Hepatocyte (in vitro differentiated cells): Measurements from ENCODE around the gene LCE7A. TPM values are rescaled to one million over a fixed set of nuclear protein-coding genes. Genes with fewer than 3 reads are reported as not detected.

ENCODE experiments used
- DNase-seq: peaks from one replicate; pipeline ENCODE4 v3.0.0-alpha.2; 2016; ENCODE audit warnings: low spot score
- H2AFZ ChIP-seq: fragments of 200-600 bp; sonication (generic); 2 replicates; pipeline ENCODE4 v1.6.0; 2016; ENCODE audit warnings: antibody characterized with exemption, mild to moderate bottlenecking
- H3K27ac ChIP-seq: fragments of 200-600 bp; sonication (generic); 2 replicates; pipeline ENCODE4 v1.5.1; 2016; ENCODE audit warnings: mild to moderate bottlenecking
- H3K27me3 ChIP-seq: fragments of 200-600 bp; sonication (generic); 2 replicates; pipeline ENCODE4 v1.6.1; 2016
- H3K36me3 ChIP-seq: fragments of 200-600 bp; sonication (generic); replicated peaks from 2 replicates; pipeline ENCODE4 v1.5.1; 2016; ENCODE audit warnings: low read depth; ENCODE audit not compliant: insufficient read depth
- H3K4me1 ChIP-seq: fragments of 200-600 bp; sonication (generic); 2 replicates; pipeline ENCODE4 v1.5.1; 2016; ENCODE audit warnings: mild to moderate bottlenecking, moderate library complexity; ENCODE audit not compliant: insufficient read depth
- H3K4me2 ChIP-seq: fragments of 200-600 bp; sonication (generic); 2 replicates; pipeline ENCODE4 v1.6.0; 2016
- H3K4me3 ChIP-seq: fragments of 200-600 bp; sonication (generic); 2 replicates; pipeline ENCODE4 v1.5.1; 2016; ENCODE audit warnings: mild to moderate bottlenecking
- H3K79me2 ChIP-seq: fragments of 200-600 bp; sonication (generic); 2 replicates; pipeline ENCODE4 v1.6.0; 2017; ENCODE audit warnings: mild to moderate bottlenecking
- H3K9me2 ChIP-seq: fragments of 200-600 bp; sonication (generic); replicated peaks from 2 replicates; pipeline ENCODE4 v1.6.0; 2017; ENCODE audit warnings: mild to moderate bottlenecking; ENCODE audit not compliant: insufficient read depth
- H3K9me3 ChIP-seq: fragments of 200-600 bp; sonication (generic); 2 replicates; pipeline ENCODE4 v1.5.1; 2016; ENCODE audit warnings: low read depth, mild to moderate bottlenecking
- H4K20me1 ChIP-seq: fragments of 200-600 bp; sonication (generic); 2 replicates; pipeline ENCODE4 v1.6.0; 2016; ENCODE audit warnings: mild to moderate bottlenecking; ENCODE audit not compliant: insufficient read depth, poor library complexity, severe bottlenecking
- CTCF ChIP-seq: fragments of 200-600 bp; sonication (generic); IDR thresholded peaks from 2 replicates; pipeline ENCODE4 v1.5.1; 2016; ENCODE audit warnings: antibody characterized with exemption, mild to moderate bottlenecking; ENCODE audit not compliant: poor library complexity
- EZH2 ChIP-seq: fragments of 200-600 bp; sonication (generic); IDR thresholded peaks from 2 replicates; pipeline ENCODE4 v1.6.1; 2016; ENCODE audit warnings: antibody characterized with exemption, mild to moderate bottlenecking, borderline replicate concordance
- EZH2phosphoT487 ChIP-seq: fragments of 200-600 bp; sonication (generic); IDR thresholded peaks from one replicate; pipeline ENCODE4 v1.6.1; 2018; ENCODE audit warnings: antibody characterized with exemption, mild to moderate bottlenecking, low read depth, moderate library complexity; ENCODE audit not compliant: unreplicated experiment, severe bottlenecking
- WGBS: methylation state at CpG from one replicate; pipeline ENCODE4 v1.1.6; 2016; ENCODE audit warnings: low lambda C conversion rate; ENCODE audit errors: missing lambda C conversion rate; 5-methylcytosine and 5-hydroxymethylcytosine counted together
- polyA plus RNA-seq: library from polyadenylated mRNA; unstranded; fragments of >200 nt; fragmentation: Nextera tagmentation; extraction: Ambion mirVana; gene quantifications from 2 replicates; pipeline ENCODE4 v1.2.1, GENCODE V29; 2016
- total RNA-seq: library from RNA; depleted of rRNA; stranded (reverse); fragments of >200 nt; gene quantifications from 2 replicates; pipeline ENCODE4 v1.2.3, GENCODE V29; 2014

Gene LCE7A
- total and polyA plus RNA-seq, 2 experiments from 2014 or later: not detected

GRCh38 chr1:152884506-152884905 lies 24.7 kb downstream of the LCE7A start:
- Histone ChIP-seq H2AFZ (no peak overlapping the region), H3K36me3 (no peaks in the 10 kb centered on the region), H3K4me2 (no peak overlapping the region), H4K20me1 (no peaks in the 10 kb centered on the region), H3K27me3 (no peaks in the 10 kb centered on the region), H3K27ac (no peak overlapping the region), H3K9me2 (no peaks in the 10 kb centered on the region), H3K4me3 (no peak overlapping the region), H3K4me1 (no peaks in the 10 kb centered on the region), H3K9me3 (no peaks in the 10 kb centered on the region), H3K79me2 (no peaks in the 10 kb centered on the region)
- DNase-seq: no peak
- TF ChIP-seq EZH2phosphoT487 (no peak), CTCF (no peak), EZH2 (no peak)
- 100% methylated on average over 1 of the region's 1 CpG for WGBS

GRCh38 chr1:152884966-152885624 lies 25.3 kb downstream of the LCE7A start:
- no peaks in the 10 kb centered on the region for H3K9me2 ChIP-seq
- no peak for DNase-seq
- TF ChIP-seq EZH2 (no peak), CTCF (no peak), EZH2phosphoT487 (no peak)
- H3K4me2 ChIP-seq: no peak overlapping the region
- no peak overlapping the region for H3K27ac ChIP-seq
- no peaks in the 10 kb centered on the region for H4K20me1 ChIP-seq
- H3K9me3 ChIP-seq: no peaks in the 10 kb centered on the region
- H3K4me1 ChIP-seq: no peaks in the 10 kb centered on the region
- H3K36me3 ChIP-seq: no peaks in the 10 kb centered on the region
- WGBS: 34% methylated on average over 4 of the region's 4 CpGs
- no peaks in the 10 kb centered on the region for H3K27me3 ChIP-seq
- H2AFZ ChIP-seq: no peak overlapping the region
- H3K79me2 ChIP-seq: no peaks in the 10 kb centered on the region
- no peak overlapping the region for H3K4me3 ChIP-seq

- H3K27me3 ChIP-seq: no peaks in the 10 kb centered on the region
- no peak overlapping the region for H3K27ac ChIP-seq
- no peaks in the 10 kb centered on the region for H3K9me2 ChIP-seq
- no peak overlapping the region for H3K4me3 ChIP-seq
- no peaks in the 10 kb centered on the region for H3K4me1 ChIP-seq
- no peaks in the 10 kb centered on the region for H4K20me1 ChIP-seq
- DNase-seq: no peak
- H2AFZ ChIP-seq: no peak overlapping the region
- no peak for TF ChIP-seq CTCF
- H3K36me3 ChIP-seq: no peaks in the 10 kb centered on the region
- H3K4me2 ChIP-seq: no peak overlapping the region
- no peaks in the 10 kb centered on the region for H3K79me2 ChIP-seq
- WGBS: 24% methylated on average over 3 of the region's 3 CpGs
- H3K9me3 ChIP-seq: no peaks in the 10 kb centered on the region
Measured at GRCh38 chr1:152886085-152886484, 26.3 kb downstream of the LCE7A start.
